Psoas muscle (tissue), 8 donors: ENCODE data around the gene HSPG2. TPM values are rescaled to one million over a fixed set of nuclear protein-coding genes. Genes with fewer than 3 reads are reported as not detected.
"Not testable (repeated sequence)": the region's sequence is repeated elsewhere in the genome, so short reads cannot be mapped to it uniquely, and the experiment has no call there.

ENCODE experiments used
- ATAC-seq, 4 donors: fragments of 200-7000 bp; cut with Tn5 transposase; one replicate each; pipeline ENCODE4 v1.9.1; 2020; ENCODE audit warnings: moderate library complexity in 3 of 4, mild to moderate bottlenecking in 2 of 4
- DNase-seq, 2 donors: peaks; one replicate each; pipeline ENCODE4 v3.0.0-alpha.2; 2020
- H3K27ac ChIP-seq: fragments of 200-600 bp; one replicate; pipeline ENCODE4 v1.8.0; 2022
- H3K27me3 ChIP-seq, 3 donors: fragments of 200-600 bp in 1 of 3; one replicate each; pipeline versions ENCODE4 v1.6.1 to v1.8.0; 2013 to 2022; ENCODE audit warnings: low read length in 2 of 3, mild to moderate bottlenecking in 2 of 3, moderate library complexity in 1 of 3; ENCODE audit not compliant: insufficient read depth in 3 of 3
- H3K36me3 ChIP-seq, 2 donors: fragments of 200-600 bp in 1 of 2; one replicate each; pipeline versions ENCODE4 v1.6.1 to v1.8.0; 2013 to 2022; ENCODE audit warnings: low read depth in 1 of 2, mild to moderate bottlenecking in 1 of 2, moderate library complexity in 1 of 2; ENCODE audit not compliant: insufficient read depth in 1 of 2
- H3K4me1 ChIP-seq: fragments of 200-600 bp; one replicate; pipeline ENCODE4 v1.8.0; 2022
- H3K4me3 ChIP-seq: fragments of 200-600 bp; one replicate; pipeline ENCODE4 v1.8.0; 2022; ENCODE audit warnings: mild to moderate bottlenecking
- H3K9me3 ChIP-seq: fragments of 200-600 bp; one replicate; pipeline ENCODE4 v1.8.0; 2022
- CTCF ChIP-seq: fragments of 200-600 bp; IDR thresholded peaks from one replicate; pipeline ENCODE4 v1.8.0; 2022; ENCODE audit warnings: antibody characterized with exemption
- WGBS, 3 donors: extraction: QIAGEN DNeasy Blood & Tissue Kit; methylation state at CpG; one replicate each; pipeline versions ENCODE4 v1.1.6 to v1.1.7; 2013; 5-methylcytosine and 5-hydroxymethylcytosine counted together
- intact Hi-C, 2 donors: fragments of 100-400 bp; cut with DNase I; formaldehyde crosslinking; loops; one replicate each; pipeline versions ENCODE4 v1.11.0 to v1.14.2; 2022
- polyA plus RNA-seq, 3 donors: library from polyadenylated mRNA; stranded (reverse); fragments of 200-250 nt; gene quantifications; one replicate each; pipeline ENCODE4 v1.2.3, GENCODE V29; 2013
- total RNA-seq, 4 donors: library from RNA; stranded (reverse); fragmentation: NEBNext Ultra II Directional in 2 of 4; extraction: Animal tissue kit (Norgen Biotek cat#: 25700) in 2 of 4; gene quantifications; one replicate each; pipeline versions ENCODE4 v1.2.1 to v1.2.4, GENCODE V29; 2021 to 2023
- donor health status: healthy with polysubstance abuse.
- donor health status: DM: no; HTN: no; CAD: no; lungs with moderate emphysema.
- donor health status: Bipolar disorder and iron deficiency.
- donor health status: healthy.
- donor health status: DM: yes; HTN: yes; CAD: no.
- donor health status: DM: no; HTN: no; CAD: no.
- donor health status: DM: no; HTN: no; CAD: no.
- donor health status: DM: yes; HTN: yes; CAD: no.

HSPG2 gene
- total and polyA plus RNA-seq, 7 donors = 24.5 to 168 (median 102) TPM

- Histone ChIP-seq H3K36me3 (no peaks in the 10 kb centered on the region), H3K9me3 (no peaks in the 10 kb centered on the region), H3K27me3 (no peaks in the 10 kb centered on the region), H3K27ac (no peak overlapping the region), H3K4me1 (peaks cover 13% of the 10 kb centered on the region), H3K4me3 (no peak overlapping the region)
- intact Hi-C loops = no loop called here
- WGBS, 3 donors = 98 to 100% (median 98%) methylated on average over 2 of the region's 2 CpGs
- DNase-seq (no peak), ATAC-seq (no peak)
- no peak for TF ChIP-seq CTCF
Observed at GRCh38 chr1:21778405-21778727, 158.7 kb downstream of the HSPG2 start.

- H3K27me3 ChIP-seq, H3K27ac ChIP-seq, H3K36me3 ChIP-seq, intact Hi-C loops, H3K9me3 ChIP-seq, ATAC-seq, H3K4me3 ChIP-seq, DNase-seq: not testable (repeated sequence)
- WGBS, 3 donors = 80 to 88% (median 82%) methylated on average over 5 of the region's 5 CpGs
- peaks cover 13% of the 10 kb centered on the region for H3K4me1 ChIP-seq
Observed at GRCh38 chr1:21776925-21777324, 160.2 kb downstream of the HSPG2 start.

GRCh38 chr1:21775985-21776562 lies 161.0 kb downstream of the HSPG2 start:
- H3K36me3 ChIP-seq = no peaks in the 10 kb centered on the region
- intact Hi-C loops = no loop called here
- TF ChIP-seq CTCF = no peak
- ATAC-seq (no peak), DNase-seq (no peak)
- H3K4me3 ChIP-seq = no peak overlapping the region
- H3K27me3 ChIP-seq = no peaks in the 10 kb centered on the region
- peaks cover 5% of the 10 kb centered on the region for H3K4me1 ChIP-seq
- H3K9me3 ChIP-seq = no peaks in the 10 kb centered on the region
- H3K27ac ChIP-seq = no peak overlapping the region

- DNase-seq = no peak
- no peaks in the 10 kb centered on the region for H3K27me3 ChIP-seq
- H3K4me1 ChIP-seq = peaks cover 5% of the 10 kb centered on the region
- H3K36me3 ChIP-seq = no peaks in the 10 kb centered on the region
- no peak for TF ChIP-seq CTCF
- H3K4me3 ChIP-seq = no peak overlapping the region
- intact Hi-C loops = no loop called here
- 44 to 56% (median 46%) methylated on average over 2 of the region's 2 CpGs for WGBS, 3 donors
- no peak overlapping the region for H3K27ac ChIP-seq
- H3K9me3 ChIP-seq = no peaks in the 10 kb centered on the region
- no peak for ATAC-seq
Observed at GRCh38 chr1:21775550-21775914, 161.6 kb downstream of the HSPG2 start.

- no peaks in the 10 kb centered on the region for H3K36me3 ChIP-seq
- DNase-seq (no peak), ATAC-seq (no peak)
- no peak overlapping the region for H3K27ac ChIP-seq
- H3K27me3 ChIP-seq = no peaks in the 10 kb centered on the region
- peaks cover 5% of the 10 kb centered on the region for H3K4me1 ChIP-seq
- no peak overlapping the region for H3K4me3 ChIP-seq
- intact Hi-C loops = no loop called here
- WGBS, 3 donors = 90 to 94% (median 92%) methylated on average over 15 of the region's 15 CpGs
- H3K9me3 ChIP-seq = no peaks in the 10 kb centered on the region
- no peak for TF ChIP-seq CTCF
Observed at GRCh38 chr1:21774835-21775549, 162.1 kb downstream of the HSPG2 start.
